Stomach (tissue), 9 donors: ENCODE results near the gene PCBP3. TPM values are rescaled to one million over a fixed set of nuclear protein-coding genes. Genes with fewer than 3 reads are reported as not detected.
"Not testable (repeated sequence)": the region's sequence is repeated elsewhere in the genome, so short reads cannot be mapped to it uniquely, and the experiment has no call there.

Experiments
- DNase-seq, 2 donors: peaks; one replicate each; pipeline versions ENCODE4 v3.0.0 to v3.0.0-alpha.2; 2013 to 2019
- H3K27ac ChIP-seq, 5 donors: fragments of 200-600 bp in 4 of 5; sonication (generic) in 4 of 5; one replicate each; pipeline ENCODE4 v1.5.1; 2013 to 2019; ENCODE audit warnings: mild to moderate bottlenecking in 1 of 5, moderate library complexity in 1 of 5
- H3K27me3 ChIP-seq, 3 donors: fragments of 200-600 bp; sonication (generic); one replicate each; pipeline ENCODE4 v1.5.1; 2017 to 2019; ENCODE audit warnings: mixed run types in 1 of 3
- H3K36me3 ChIP-seq, 4 donors: fragments of 200-600 bp; sonication (generic); 1 replicate in 3 of 4; 2 replicates in 1 of 4; pipeline ENCODE4 v1.5.1; 2016 to 2019
- H3K4me1 ChIP-seq, 4 donors: fragments of 200-600 bp; sonication (generic); one replicate each; pipeline ENCODE4 v1.5.1; 2016 to 2019
- H3K4me3 ChIP-seq, 4 donors: fragments of 200-600 bp; sonication (generic) in 3 of 4; one replicate each; pipeline ENCODE4 v1.5.1; 2016 to 2019; ENCODE audit warnings: mild to moderate bottlenecking in 1 of 4
- H3K9me3 ChIP-seq, 4 donors: fragments of 200-600 bp; sonication (generic); one replicate each; pipeline ENCODE4 v1.5.1; 2016 to 2019
- EP300 ChIP-seq: sonication (generic); formaldehyde crosslinking; IDR thresholded peaks from one replicate; pipeline ENCODE4 v1.6.1; 2017; ENCODE audit warnings: antibody characterized with exemption
- POLR2A ChIP-seq, 4 donors: fragments of 450-650 bp; IDR thresholded peaks; one replicate each; pipeline ENCODE4 v1.6.1; 2016; ENCODE audit warnings: antibody characterized with exemption in 4 of 4, control low read depth in 2 of 4, mild to moderate bottlenecking in 1 of 4, moderate library complexity in 1 of 4
- POLR2AphosphoS5 ChIP-seq, 3 donors: sonication (generic); formaldehyde crosslinking; IDR thresholded peaks; one replicate each; pipeline ENCODE4 v1.6.1; 2016; ENCODE audit warnings: antibody characterized with exemption in 3 of 3
- WGBS, 5 donors: extraction: QIAGEN DNeasy Blood & Tissue Kit in 3 of 5; methylation state at CpG; one replicate each; pipeline versions ENCODE4 v1.1.5 to v1.1.7; 2013 to 2018; 5-methylcytosine and 5-hydroxymethylcytosine counted together
- intact Hi-C: fragments of 100-400 bp; cut with DNase I; formaldehyde crosslinking; loops from one replicate; pipeline ENCODE4 v1.15.1; 2023; ENCODE audit warnings: low total_unique reads
- polyA plus RNA-seq, 3 donors: library from polyadenylated mRNA; stranded (reverse); fragments of 200-250 nt; gene quantifications; one replicate each; pipeline ENCODE4 v1.2.3, GENCODE V29; 2013
- total RNA-seq, 5 donors: library from RNA; depleted of rRNA; stranded (reverse); fragments of >200 nt; gene quantifications; one replicate each; pipeline versions ENCODE4 v1.1.0 to v1.2.3, GENCODE V29; 2014 to 2016
- TF ChIP-seq, protein P1 (sequence below), 7 experiments: fragments of 450-650 bp in 4 of 7; fragments of 200-600 bp in 3 of 7; sonication (generic) in 3 of 7; IDR thresholded peaks; one replicate each; pipeline ENCODE4 v1.5.1; 2016 to 2019; ENCODE audit warnings: antibody characterized with exemption in 7 of 7, control low read depth in 2 of 7, mild to moderate bottlenecking in 1 of 7
- donor health status: healthy with polysubstance abuse.
- donor health status: Bipolar disorder and iron deficiency.
- donor health status: healthy.

The PCBP3 gene
- total and polyA plus RNA-seq, 8 donors, result 1.8 to 10.9 (median 3.3) TPM; not detected in 3

DNA sequence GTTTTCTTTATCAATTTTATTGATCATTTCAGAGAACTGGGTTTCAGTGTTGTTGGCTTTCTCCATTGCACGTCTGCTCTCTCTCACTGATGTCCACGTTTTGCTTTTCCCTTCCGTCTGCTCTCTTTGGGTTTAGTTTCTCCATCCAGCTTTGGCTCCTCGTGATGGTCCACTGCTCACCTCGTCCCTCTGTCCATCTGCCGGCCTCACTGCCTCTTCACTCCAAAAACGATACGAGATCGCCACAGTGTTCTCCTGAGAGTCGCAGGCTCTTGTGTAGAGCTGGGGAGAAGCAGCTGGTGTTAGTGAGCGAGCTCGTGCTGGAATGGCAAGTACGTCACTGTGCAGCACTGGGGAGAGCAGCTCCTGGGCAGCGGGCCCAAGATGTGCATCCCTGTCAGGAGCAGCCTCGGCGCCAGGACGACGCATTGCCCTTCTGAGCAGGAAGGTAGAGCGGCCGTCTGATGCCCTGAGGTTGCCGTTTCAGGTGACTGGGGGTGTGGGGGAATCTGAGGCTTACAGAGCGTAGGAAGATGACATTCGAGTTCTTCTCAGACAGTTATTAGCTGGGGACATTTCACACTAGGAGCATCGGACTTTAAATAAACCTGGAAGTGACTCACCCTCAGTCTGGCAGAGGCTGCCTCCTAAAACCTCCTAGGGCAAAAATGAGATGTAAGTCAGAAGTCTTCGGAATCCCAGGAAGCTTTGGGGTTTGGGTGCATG is 31.4 kb upstream of the PCBP3 start:
- no peaks in the 10 kb centered on the region for H3K4me1 ChIP-seq
- H3K4me3 ChIP-seq, result no peak overlapping the region
- no peaks in the 10 kb centered on the region for H3K9me3 ChIP-seq
- peaks cover 0 to 89% (median 28%) of the 10 kb centered on the region in 3 donors for H3K27me3 ChIP-seq
- H3K27ac ChIP-seq, result no peak overlapping the region
- DNase-seq, result peak in 1 of 2 donors; percentile 68
- WGBS, 5 donors, result 62 to 75% (median 68%) methylated on average over 24 to 25 of the region's 25 CpGs
- TF ChIP-seq EP300 (no peak), POLR2AphosphoS5 (IDR thresholded peaks at IDR 0.05) (no peak), POLR2A (IDR thresholded peaks at IDR 0.05) (no peak)
- TF ChIP-seq, protein P1, sequence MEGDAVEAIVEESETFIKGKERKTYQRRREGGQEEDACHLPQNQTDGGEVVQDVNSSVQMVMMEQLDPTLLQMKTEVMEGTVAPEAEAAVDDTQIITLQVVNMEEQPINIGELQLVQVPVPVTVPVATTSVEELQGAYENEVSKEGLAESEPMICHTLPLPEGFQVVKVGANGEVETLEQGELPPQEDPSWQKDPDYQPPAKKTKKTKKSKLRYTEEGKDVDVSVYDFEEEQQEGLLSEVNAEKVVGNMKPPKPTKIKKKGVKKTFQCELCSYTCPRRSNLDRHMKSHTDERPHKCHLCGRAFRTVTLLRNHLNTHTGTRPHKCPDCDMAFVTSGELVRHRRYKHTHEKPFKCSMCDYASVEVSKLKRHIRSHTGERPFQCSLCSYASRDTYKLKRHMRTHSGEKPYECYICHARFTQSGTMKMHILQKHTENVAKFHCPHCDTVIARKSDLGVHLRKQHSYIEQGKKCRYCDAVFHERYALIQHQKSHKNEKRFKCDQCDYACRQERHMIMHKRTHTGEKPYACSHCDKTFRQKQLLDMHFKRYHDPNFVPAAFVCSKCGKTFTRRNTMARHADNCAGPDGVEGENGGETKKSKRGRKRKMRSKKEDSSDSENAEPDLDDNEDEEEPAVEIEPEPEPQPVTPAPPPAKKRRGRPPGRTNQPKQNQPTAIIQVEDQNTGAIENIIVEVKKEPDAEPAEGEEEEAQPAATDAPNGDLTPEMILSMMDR (IDR thresholded peaks at IDR 0.05), result no peak
- H3K36me3 ChIP-seq, result no peaks in the 10 kb centered on the region
- intact Hi-C loops, result no loop called here

DNA sequence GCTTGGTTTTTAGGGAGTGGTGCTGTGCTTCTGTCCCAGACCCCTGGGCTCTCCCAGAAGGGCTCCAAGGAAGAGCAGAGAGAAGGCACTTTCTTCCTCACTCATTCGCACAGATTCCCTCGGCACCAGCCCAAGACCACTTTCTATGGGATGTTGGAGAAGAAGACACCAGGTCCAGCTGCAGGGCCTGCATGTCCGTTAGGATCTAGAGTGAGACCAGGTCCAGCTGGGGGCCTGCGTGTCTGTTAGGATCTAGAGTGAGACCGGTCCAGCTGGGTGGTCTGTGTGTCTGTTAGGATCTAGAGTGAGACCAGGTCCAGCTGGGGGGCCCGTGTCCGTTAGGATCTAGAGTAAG is 30.9 kb upstream of the PCBP3 start:
- intact Hi-C loops, H3K27ac ChIP-seq, H3K9me3 ChIP-seq, H3K36me3 ChIP-seq, H3K4me3 ChIP-seq, H3K4me1 ChIP-seq, DNase-seq: not testable (repeated sequence)
- H3K27me3 ChIP-seq, result peaks cover 0 to 95% (median 30%) of the 10 kb centered on the region in 3 donors
- WGBS, 5 donors, result 84 to 98% (median 94%) methylated on average over 4 to 6 of the region's 7 CpGs

DNA sequence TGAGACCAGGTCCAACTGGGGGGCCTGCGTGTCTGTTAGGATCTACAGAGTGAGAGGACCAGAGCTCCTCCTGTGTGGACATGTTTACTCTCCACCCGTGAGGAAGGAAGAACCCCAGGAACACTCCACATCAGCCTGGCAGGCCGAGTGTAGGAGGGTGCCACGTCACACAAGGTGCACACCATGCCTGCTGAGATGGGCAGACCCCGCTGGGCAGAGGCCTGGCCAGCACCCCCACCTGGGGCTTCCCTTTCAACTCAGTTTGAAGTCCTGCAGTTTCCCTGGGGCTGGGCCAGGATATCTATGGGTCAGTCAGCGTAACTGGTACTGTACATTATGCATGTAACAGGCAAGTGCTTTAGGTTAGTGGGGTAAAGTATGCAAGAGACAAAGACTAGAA is 30.1 kb upstream of the PCBP3 start:
- DNase-seq, result no peak
- intact Hi-C loops, result no loop called here
- Histone ChIP-seq H3K4me3 (no peak overlapping the region), H3K27me3 (peaks cover 0 to 95% (median 30%) of the 10 kb centered on the region in 3 donors), H3K36me3 (no peaks in the 10 kb centered on the region), H3K9me3 (no peaks in the 10 kb centered on the region), H3K4me1 (no peaks in the 10 kb centered on the region), H3K27ac (no peak overlapping the region)
- 66 to 83% (median 78%) methylated on average over 6 of the region's 6 CpGs for WGBS, 5 donors
- TF ChIP-seq POLR2A (IDR thresholded peaks at IDR 0.05), result no peak
- TF ChIP-seq POLR2AphosphoS5 (IDR thresholded peaks at IDR 0.05), result no peak
- TF ChIP-seq EP300, result no peak
- TF ChIP-seq, protein P1 (IDR thresholded peaks at IDR 0.05), result no peak

DNA sequence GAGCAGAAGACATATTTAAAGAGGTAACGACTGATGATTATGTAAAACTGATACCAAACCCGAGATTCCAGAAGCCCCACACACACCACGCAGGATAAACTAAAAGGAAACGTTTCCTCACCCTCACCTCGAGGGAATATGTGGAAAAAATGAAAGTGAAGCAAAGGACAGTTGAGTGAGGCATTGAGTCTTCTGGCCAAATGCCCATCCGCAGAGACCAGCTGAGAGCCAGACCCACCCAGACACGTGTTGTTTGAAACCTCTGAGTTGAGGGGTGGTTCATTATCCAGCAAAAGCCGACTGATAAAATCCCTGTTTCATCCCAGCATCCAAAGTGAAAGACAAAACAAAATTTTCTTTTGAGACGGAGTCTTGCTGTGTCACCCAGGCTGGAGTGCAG is 29.6 kb upstream of the PCBP3 start:
- no peak for DNase-seq
- H3K27me3 ChIP-seq, result peaks cover 0 to 95% (median 31%) of the 10 kb centered on the region in 3 donors
- no peak overlapping the region for H3K27ac ChIP-seq
- no peaks in the 10 kb centered on the region for H3K36me3 ChIP-seq
- no peaks in the 10 kb centered on the region for H3K4me1 ChIP-seq
- 54 to 68% (median 65%) methylated on average over 9 of the region's 9 CpGs for WGBS, 5 donors
- TF ChIP-seq EP300, result no peak
- TF ChIP-seq, protein P1 (IDR thresholded peaks at IDR 0.05), result no peak
- TF ChIP-seq POLR2A (IDR thresholded peaks at IDR 0.05), result no peak
- no peak for TF ChIP-seq POLR2AphosphoS5 (IDR thresholded peaks at IDR 0.05)
- H3K4me3 ChIP-seq, result no peak overlapping the region
- H3K9me3 ChIP-seq, result peaks cover 0 to 3% (median 1%) of the 10 kb centered on the region in 4 donors
- intact Hi-C loops, result no loop called here

DNA sequence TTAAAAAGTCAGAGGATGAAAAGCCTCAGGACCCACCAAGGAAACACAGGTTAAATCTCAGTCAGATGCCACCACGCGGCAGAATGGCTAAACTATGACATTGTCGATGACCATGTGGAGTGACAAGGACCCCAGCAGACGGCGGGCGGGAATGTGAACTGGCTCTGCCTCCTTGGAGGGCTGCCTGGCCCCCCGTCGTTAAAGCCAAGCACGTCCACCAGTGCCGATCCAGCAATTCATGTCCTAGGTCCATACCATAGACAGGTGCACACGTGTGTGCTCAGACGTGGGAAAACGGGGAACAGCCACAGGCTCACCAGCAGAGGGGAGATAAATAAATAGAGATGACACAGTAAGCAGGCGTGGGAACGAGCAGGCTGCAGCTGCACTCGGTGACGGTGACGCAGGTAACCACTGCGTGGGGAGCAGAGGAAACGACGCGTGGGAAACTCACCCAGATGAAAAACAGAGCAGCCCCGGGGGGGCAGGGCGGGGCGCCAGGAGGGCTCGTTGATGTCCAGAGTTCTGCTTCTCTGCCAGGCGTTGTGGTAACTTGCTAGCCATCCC is 28.3 kb upstream of the PCBP3 start:
- H3K4me1 ChIP-seq, result no peaks in the 10 kb centered on the region
- H3K4me3 ChIP-seq, result no peak overlapping the region
- H3K27me3 ChIP-seq, result peaks cover 0 to 90% (median 34%) of the 10 kb centered on the region in 3 donors
- TF ChIP-seq POLR2AphosphoS5 (IDR thresholded peaks at IDR 0.05) (no peak), EP300 (no peak), POLR2A (IDR thresholded peaks at IDR 0.05) (no peak)
- TF ChIP-seq, protein P1 (IDR thresholded peaks at IDR 0.05), result no peak
- intact Hi-C loops, result no loop called here
- peak; percentile 55 to 75 for DNase-seq
- 55 to 67% (median 56%) methylated on average over 27 of the region's 27 CpGs for whole genome bisulfite sequencing, 5 donors
- H3K9me3 ChIP-seq, result peaks cover 0 to 11% (median 5%) of the 10 kb centered on the region in 4 donors
- no peaks in the 10 kb centered on the region for H3K36me3 ChIP-seq
- H3K27ac ChIP-seq, result no peak overlapping the region
